Measurements from ENCODE around the gene PDHA1. TPM values are rescaled to one million over a fixed set of nuclear protein-coding genes. Genes with fewer than 3 reads are reported as not detected.

Gene PDHA1
- total RNA-seq, 4 donors from 2014 or later: 45.6 to 99.6 (median 72.2) TPM

- no peak for DNase-seq (ENCODE audit: low spot score in 2 of 2)
- WGBS, 2 donors: 77% methylated on average over 8 of the region's 8 CpGs
- Histone ChIP-seq H3K4me3 (no peak overlapping the region), H3K4me1 (peaks cover 0 to 12% (median 0%) of the 10 kb centered on the region in 4 donors), H3K27me3 (no peaks in the 10 kb centered on the region), H3K9me3 (no peaks in the 10 kb centered on the region), H3K36me3 (peaks cover 0 to 56% (median 0%) of the 10 kb centered on the region in 3 donors), H3K27ac (no peak overlapping the region)
- TF ChIP-seq POLR2A (IDR thresholded peaks at IDR 0.05) (no peak), EP300 (IDR thresholded peaks at IDR 0.05) (no peak), CTCF (IDR thresholded peaks at IDR 0.05) (no peak)
Measured at GRCh38 chrX:19350941-19351384, 7.2 kb downstream of the PDHA1 start.

GRCh38 chrX:19354625-19355024, 10.9 kb downstream of the PDHA1 start:
- WGBS, 2 donors: 93% methylated on average over 6 of the region's 6 CpGs
- peaks cover 0 to 90% (median 0%) of the 10 kb centered on the region in 3 donors for H3K36me3 ChIP-seq
- H3K27ac ChIP-seq: no peak overlapping the region
- no peak overlapping the region for H3K4me3 ChIP-seq
- no peaks in the 10 kb centered on the region for H3K27me3 ChIP-seq
- TF ChIP-seq POLR2A (IDR thresholded peaks at IDR 0.05) (no peak), CTCF (IDR thresholded peaks at IDR 0.05) (no peak), EP300 (IDR thresholded peaks at IDR 0.05) (no peak)
- H3K9me3 ChIP-seq: no peaks in the 10 kb centered on the region
- DNase-seq (ENCODE audit: low spot score in 2 of 2): no peak
- no peaks in the 10 kb centered on the region for H3K4me1 ChIP-seq

- peaks cover 0 to 81% (median 0%) of the 10 kb centered on the region in 3 donors for H3K36me3 ChIP-seq
Measured at GRCh38 chrX:19358521-19358920, 14.8 kb downstream of the PDHA1 start.

GRCh38 chrX:19360903-19361302, 17.2 kb downstream of the PDHA1 start:
- H3K9me3 ChIP-seq: no peaks in the 10 kb centered on the region
- no peaks in the 10 kb centered on the region for H3K27me3 ChIP-seq
- no peaks in the 10 kb centered on the region for H3K4me1 ChIP-seq
- no peak overlapping the region for H3K4me3 ChIP-seq
- TF ChIP-seq CTCF (IDR thresholded peaks at IDR 0.05): no peak
- TF ChIP-seq POLR2A (IDR thresholded peaks at IDR 0.05): no peak
- no peak for TF ChIP-seq EP300 (IDR thresholded peaks at IDR 0.05)
- peaks cover 0 to 66% (median 0%) of the 10 kb centered on the region in 3 donors for H3K36me3 ChIP-seq
- DNase-seq (ENCODE audit: low spot score in 2 of 2): no peak
- no peak overlapping the region for H3K27ac ChIP-seq
- 67 to 90% methylated on average over 6 of the region's 6 CpGs for WGBS, 2 donors

More at GRCh38 chrX:19358521-19358920, 14.8 kb downstream of the PDHA1 start:
- 84 to 88% methylated on average over 7 of the region's 7 CpGs for WGBS, 2 donors
- H3K4me3 ChIP-seq: no peak overlapping the region
- H3K27me3 ChIP-seq: no peaks in the 10 kb centered on the region
- TF ChIP-seq POLR2A (IDR thresholded peaks at IDR 0.05): no peak
- H3K4me1 ChIP-seq: no peaks in the 10 kb centered on the region
- no peaks in the 10 kb centered on the region for H3K9me3 ChIP-seq
- no peak overlapping the region for H3K27ac ChIP-seq
- no peak for DNase-seq (ENCODE audit: low spot score in 2 of 2)

GRCh38 chrX:19361701-19362100, 18.0 kb downstream of the PDHA1 start:
- Histone ChIP-seq H3K4me1 (no peaks in the 10 kb centered on the region), H3K36me3 (peaks cover 0 to 63% (median 0%) of the 10 kb centered on the region in 3 donors), H3K9me3 (no peaks in the 10 kb centered on the region), H3K4me3 (no peak overlapping the region), H3K27me3 (no peaks in the 10 kb centered on the region), H3K27ac (no peak overlapping the region)
- WGBS, 2 donors: 68 to 86% methylated on average over 4 of the region's 4 CpGs
- DNase-seq (ENCODE audit: low spot score in 2 of 2): no peak
- TF ChIP-seq POLR2A (IDR thresholded peaks at IDR 0.05) (no peak), CTCF (IDR thresholded peaks at IDR 0.05) (no peak), EP300 (IDR thresholded peaks at IDR 0.05) (no peak)

GRCh38 chrX:19368576-19368975, 24.8 kb downstream of the PDHA1 start:
- Histone ChIP-seq H3K4me1 (peaks cover 0 to 9% (median 0%) of the 10 kb centered on the region in 4 donors), H3K9me3 (no peaks in the 10 kb centered on the region), H3K27ac (no peak overlapping the region), H3K36me3 (peaks cover 0 to 13% (median 0%) of the 10 kb centered on the region in 3 donors), H3K27me3 (no peaks in the 10 kb centered on the region), H3K4me3 (no peak overlapping the region)
- WGBS, 2 donors: 89 to 95% methylated on average over 6 of the region's 6 CpGs
- TF ChIP-seq EP300 (IDR thresholded peaks at IDR 0.05) (no peak), CTCF (IDR thresholded peaks at IDR 0.05) (no peak), POLR2A (IDR thresholded peaks at IDR 0.05) (no peak)
- DNase-seq (ENCODE audit: low spot score in 2 of 2): no peak
